ENCODE measurements around the gene SPDYE2.
"Not testable (repeated sequence)": the region's sequence is repeated elsewhere in the genome, so short reads cannot be mapped to it uniquely, and the experiment has no call there.

SPDYE2 gene, protein sequence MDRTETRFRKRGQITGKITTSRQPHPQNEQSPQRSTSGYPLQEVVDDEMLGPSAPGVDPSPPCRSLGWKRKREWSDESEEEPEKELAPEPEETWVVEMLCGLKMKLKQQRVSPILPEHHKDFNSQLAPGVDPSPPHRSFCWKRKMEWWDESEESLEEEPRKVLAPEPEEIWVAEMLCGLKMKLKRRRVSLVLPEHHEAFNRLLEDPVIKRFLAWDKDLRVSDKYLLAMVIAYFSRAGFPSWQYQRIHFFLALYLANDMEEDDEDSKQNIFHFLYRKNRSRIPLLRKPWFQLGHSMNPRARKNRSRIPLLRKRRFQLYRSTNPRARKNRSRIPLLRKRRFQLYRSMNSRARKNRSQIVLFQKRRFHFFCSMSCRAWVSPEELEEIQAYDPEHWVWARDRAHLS

DNA sequence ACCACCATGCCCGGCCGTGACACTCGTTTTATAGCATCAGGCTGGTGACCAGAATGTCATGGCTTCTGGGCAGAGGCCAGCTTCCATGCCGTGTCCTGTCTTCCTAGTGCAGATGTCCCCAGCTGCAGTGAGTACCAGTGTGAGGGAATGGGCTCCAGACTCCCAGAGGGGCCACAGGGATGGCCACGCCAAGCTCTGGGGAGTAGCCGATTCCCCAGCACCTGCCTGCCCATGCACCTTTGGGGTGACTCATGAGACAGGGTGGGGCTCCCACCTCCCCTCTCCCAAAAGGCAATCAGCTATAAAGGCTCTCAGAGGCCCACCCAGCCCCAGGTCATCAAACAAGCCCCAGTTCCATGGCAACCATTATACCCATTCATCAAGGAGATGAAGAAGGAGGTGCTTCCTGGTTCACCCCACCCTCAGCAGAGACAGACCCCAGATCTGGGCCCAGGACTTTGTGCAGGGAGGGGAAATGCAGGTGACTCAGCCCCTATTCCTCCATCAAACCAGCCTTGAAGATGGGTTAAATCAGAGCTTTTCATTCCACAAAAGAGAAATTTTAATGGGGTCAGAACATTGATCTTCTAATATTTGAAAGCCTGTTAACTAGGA, at the start of gene SPDYE2:
Gene SPDYE2, plus strand, starts transcription at position 419 of the 615 bp plus-strand sequence. CDS start 2,030 bp downstream, outside the sequence.
- in situ Hi-C loops (cut with HindIII; ENCODE audit: low pct_unique_long_range_greater_than_20kb, low sequenced_read_pairs); DNase-seq (ENCODE audit: low read depth in 1 of 2, low spot score in 1 of 2): not testable (repeated sequence)

DNA sequence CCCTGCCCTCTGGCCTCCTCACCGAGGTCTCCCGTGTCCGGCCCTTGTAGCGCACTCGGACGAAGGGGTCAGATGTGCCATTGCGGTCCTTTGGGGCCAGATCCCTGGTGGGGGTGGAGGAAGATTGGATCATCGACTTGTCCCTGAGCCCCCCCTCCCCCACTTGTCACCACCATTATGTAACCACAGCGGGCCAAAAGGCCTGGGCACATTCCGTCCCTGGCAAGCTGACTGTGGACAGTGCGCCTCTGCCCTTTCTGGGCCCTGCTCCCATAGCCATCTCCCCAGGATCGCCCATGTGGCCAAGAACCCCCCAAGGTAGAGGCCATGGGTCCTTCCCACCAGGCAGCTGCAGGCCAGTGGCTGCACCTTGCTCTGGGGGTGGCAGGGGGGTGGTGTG, 47.9 kb upstream of the SPDYE2 start:
- in situ Hi-C loops (cut with HindIII; ENCODE audit: low pct_unique_long_range_greater_than_20kb, low sequenced_read_pairs); DNase-seq (ENCODE audit: low read depth in 1 of 2, low spot score in 1 of 2): not testable (repeated sequence)

DNA sequence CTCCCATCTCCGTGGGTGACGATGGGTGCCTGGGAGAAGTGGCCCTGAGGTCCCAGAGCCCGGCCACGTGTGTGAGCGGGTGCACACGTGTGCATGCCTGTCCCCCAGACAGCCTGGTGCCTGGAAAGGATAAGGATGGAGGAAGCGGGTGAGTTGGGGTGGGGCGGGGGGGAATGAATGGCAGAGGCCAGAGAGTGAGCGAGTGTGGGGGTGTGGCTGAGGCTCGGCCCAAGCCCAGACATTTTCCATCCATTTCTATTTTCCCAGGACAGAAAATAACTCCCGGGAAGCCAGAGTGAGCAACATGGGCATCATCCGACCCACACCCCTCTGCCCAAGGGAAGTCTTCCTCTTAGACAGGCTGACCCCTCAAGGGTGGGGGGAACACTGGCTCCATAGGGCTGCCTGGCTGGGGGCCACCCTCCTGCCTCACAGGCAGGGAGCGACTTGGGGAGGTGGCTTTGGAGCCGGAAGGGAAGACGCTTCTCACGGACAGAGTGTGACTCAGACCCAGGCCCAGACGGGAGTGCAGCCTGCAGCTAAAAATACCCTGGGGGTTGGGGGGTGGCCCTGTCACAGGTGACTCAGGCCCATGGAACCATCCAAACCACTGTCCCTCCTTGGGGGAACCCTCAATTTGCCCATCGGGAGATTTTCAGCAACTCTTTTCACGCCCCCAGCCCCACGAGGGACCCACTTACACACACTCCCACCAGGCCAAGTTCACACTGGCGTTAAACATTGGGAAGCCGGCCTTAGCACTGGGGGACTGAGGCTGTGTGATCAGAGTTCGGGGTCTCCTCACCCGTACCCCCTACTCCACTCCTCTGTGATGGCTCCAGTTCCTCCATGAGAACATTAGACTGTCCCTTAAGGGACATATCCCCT, 45.5 kb upstream of the SPDYE2 start:
- in situ Hi-C loops (cut with HindIII; ENCODE audit: low pct_unique_long_range_greater_than_20kb, low sequenced_read_pairs); DNase-seq (ENCODE audit: low read depth in 1 of 2, low spot score in 1 of 2): not testable (repeated sequence)

GRCh38 chr7:102507410-102508088, 43.5 kb upstream of the SPDYE2 start:
- in situ Hi-C loops (cut with HindIII; ENCODE audit: low pct_unique_long_range_greater_than_20kb, low sequenced_read_pairs), result not testable (repeated sequence)

GRCh38 chr7:102510575-102510974, 40.5 kb upstream of the SPDYE2 start:
- in situ Hi-C loops (cut with HindIII; ENCODE audit: low pct_unique_long_range_greater_than_20kb, low sequenced_read_pairs); DNase-seq (ENCODE audit: low read depth in 1 of 2, low spot score in 1 of 2): not testable (repeated sequence)

More at GRCh38 chr7:102507410-102508088, 43.5 kb upstream of the SPDYE2 start:
- DNase-seq (ENCODE audit: low read depth in 1 of 2, low spot score in 1 of 2), result not testable (repeated sequence)

DNA sequence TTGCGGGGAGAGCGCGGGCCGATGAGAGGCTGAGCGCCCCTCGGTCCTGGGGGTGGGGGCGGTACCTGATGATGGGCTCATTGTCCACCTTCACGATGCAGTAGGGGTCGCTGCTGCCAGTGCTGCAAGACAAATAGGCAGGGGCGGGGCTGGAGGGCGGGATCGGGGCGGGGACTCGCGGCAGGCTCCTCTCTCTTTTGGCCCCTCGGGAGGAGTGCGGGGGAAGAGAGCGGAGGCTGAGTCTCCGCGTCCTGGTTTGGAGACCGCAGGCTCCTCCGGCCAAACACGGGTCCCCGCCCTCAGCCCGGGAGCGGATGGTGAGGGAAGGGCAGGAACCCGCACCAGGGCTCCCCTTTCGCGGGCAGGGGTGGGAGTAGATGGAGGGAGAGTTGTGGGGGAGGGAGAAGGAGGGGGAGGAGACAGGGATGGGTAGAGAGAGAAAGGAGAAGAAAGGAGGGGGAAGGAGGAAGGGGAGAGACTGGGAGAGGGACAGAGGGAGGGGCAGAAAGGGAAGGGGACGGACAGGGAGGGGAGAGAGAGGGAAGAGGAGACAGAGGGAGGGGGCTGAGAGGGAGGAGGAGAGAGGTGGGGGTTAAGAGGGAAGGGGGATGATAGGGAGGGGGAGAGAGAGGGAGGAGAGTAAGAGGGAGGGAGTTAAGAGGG, 39.0 kb upstream of the SPDYE2 start:
- in situ Hi-C loops (cut with HindIII; ENCODE audit: low pct_unique_long_range_greater_than_20kb, low sequenced_read_pairs), result not testable (repeated sequence)

DNA sequence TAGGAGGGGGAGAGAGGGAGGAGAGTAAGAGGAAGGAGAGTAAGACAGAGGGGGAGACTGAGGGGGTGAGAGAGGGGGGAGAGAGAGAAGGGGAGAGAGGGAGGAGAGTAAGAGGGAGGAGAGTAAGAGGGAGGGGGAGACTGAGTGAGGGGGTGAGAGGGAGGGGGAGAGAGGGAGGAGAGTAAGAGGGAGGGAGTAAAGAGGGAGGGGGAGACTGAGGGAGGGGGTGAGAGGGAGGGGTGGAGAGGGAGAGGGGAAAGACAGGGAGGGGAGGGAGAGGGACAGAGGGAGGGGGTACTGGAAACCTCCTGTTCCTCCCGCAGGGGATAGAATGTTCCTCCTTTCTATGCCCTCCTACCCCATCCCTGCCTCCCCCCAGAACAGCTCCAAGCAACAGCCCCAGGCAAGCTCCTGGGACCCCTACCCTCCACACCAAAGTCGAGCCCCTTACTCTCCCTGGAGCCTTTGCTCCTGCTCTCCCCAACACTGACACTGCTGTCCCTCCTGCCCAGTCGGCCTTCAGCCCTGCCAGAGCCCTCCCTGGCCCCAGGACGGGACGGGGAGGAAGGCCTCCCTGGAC, 38.3 kb upstream of the SPDYE2 start:
- DNase-seq (ENCODE audit: low read depth in 1 of 2, low spot score in 1 of 2), result peak in 1 of 2 experiments; percentile 24
- in situ Hi-C loops (cut with HindIII; ENCODE audit: low pct_unique_long_range_greater_than_20kb, low sequenced_read_pairs), result not testable (repeated sequence)

More for the DNA sequence above, 39.0 kb upstream of the SPDYE2 start:
- not testable (repeated sequence) for DNase-seq (ENCODE audit: low read depth in 1 of 2, low spot score in 1 of 2)

- in situ Hi-C loops (cut with HindIII; ENCODE audit: low pct_unique_long_range_greater_than_20kb, low sequenced_read_pairs); DNase-seq (ENCODE audit: low read depth in 1 of 2, low spot score in 1 of 2): not testable (repeated sequence)
These were observed 35.9 kb upstream of the SPDYE2 start for GRCh38 chr7:102514881-102515721.

- in situ Hi-C loops (cut with HindIII; ENCODE audit: low pct_unique_long_range_greater_than_20kb, low sequenced_read_pairs); DNase-seq (ENCODE audit: low read depth in 1 of 2, low spot score in 1 of 2): not testable (repeated sequence)
These were observed 35.1 kb upstream of the SPDYE2 start for GRCh38 chr7:102515889-102516288.

GRCh38 chr7:102516951-102517350, 34.1 kb upstream of the SPDYE2 start:
- DNase-seq (ENCODE audit: low read depth in 1 of 2, low spot score in 1 of 2); in situ Hi-C loops (cut with HindIII; ENCODE audit: low pct_unique_long_range_greater_than_20kb, low sequenced_read_pairs): not testable (repeated sequence)

GRCh38 chr7:102517550-102518147, 33.4 kb upstream of the SPDYE2 start, which contains the start of gene RASA4B:
RASA4B (minus strand) TSS chr7:102517777; CDS start chr7:102517710, 67 bp downstream.
- DNase-seq (ENCODE audit: low read depth in 1 of 2, low spot score in 1 of 2); in situ Hi-C loops (cut with HindIII; ENCODE audit: low pct_unique_long_range_greater_than_20kb, low sequenced_read_pairs): not testable (repeated sequence)

DNA sequence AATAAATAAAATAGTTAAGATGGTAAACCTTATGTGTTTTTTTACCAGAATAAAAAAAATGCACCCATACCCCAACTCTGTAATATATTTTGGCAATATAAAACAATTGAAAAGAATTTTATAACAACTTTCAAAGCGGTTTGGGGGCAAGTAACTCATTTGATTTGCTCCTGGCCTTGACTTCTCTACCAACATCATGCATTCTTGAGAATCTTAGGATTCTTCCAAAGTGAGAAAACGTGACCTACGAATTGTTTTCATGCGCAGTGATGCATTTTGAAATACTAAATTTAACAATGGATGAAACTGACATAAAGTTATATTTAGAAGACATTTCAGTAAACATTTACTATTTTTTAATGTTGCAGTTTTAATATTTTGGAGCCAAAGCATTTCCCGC, 30.2 kb upstream of the SPDYE2 start:
- DNase-seq (ENCODE audit: low read depth in 1 of 2, low spot score in 1 of 2); in situ Hi-C loops (cut with HindIII; ENCODE audit: low pct_unique_long_range_greater_than_20kb, low sequenced_read_pairs): not testable (repeated sequence)

DNA sequence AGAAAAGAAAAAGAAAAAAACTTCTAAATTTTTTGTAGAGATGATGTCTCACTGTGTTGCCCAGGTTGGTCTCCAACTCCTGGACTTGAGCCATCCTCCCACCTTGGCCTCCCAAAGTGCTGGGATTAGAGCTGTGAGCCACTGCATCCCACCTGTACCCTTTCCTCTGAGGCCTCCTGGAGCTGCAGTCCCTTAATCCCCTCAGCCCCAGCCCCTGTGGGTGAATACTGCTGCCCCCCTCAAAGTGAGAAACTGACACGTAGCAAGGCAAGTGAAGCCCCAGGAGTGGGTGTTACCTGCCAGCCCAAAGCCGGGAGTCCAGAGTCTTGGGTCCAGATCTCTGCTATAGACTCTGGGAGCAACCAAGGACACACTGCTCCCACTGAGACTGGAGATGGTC, 26.2 kb upstream of the SPDYE2 start:
- in situ Hi-C loops (cut with HindIII; ENCODE audit: low pct_unique_long_range_greater_than_20kb, low sequenced_read_pairs), result not testable (repeated sequence)

GRCh38 chr7:102527182-102527581, 23.8 kb upstream of the SPDYE2 start:
- in situ Hi-C loops (cut with HindIII; ENCODE audit: low pct_unique_long_range_greater_than_20kb, low sequenced_read_pairs); DNase-seq (ENCODE audit: low read depth in 1 of 2, low spot score in 1 of 2): not testable (repeated sequence)

More for the DNA sequence above, 26.2 kb upstream of the SPDYE2 start:
- DNase-seq (ENCODE audit: low read depth in 1 of 2, low spot score in 1 of 2), result not testable (repeated sequence)

Measured in T47D (cell line).